ENCODE data around the gene MAST2. TPM values are rescaled to one million over a fixed set of nuclear protein-coding genes. Genes with fewer than 3 reads are reported as not detected.

MAST2 gene
- total RNA-seq, 1 experiment from 2014 or later, result 41.9 TPM

GRCh38 chr1:46070164-46070814, 266.9 kb downstream of the MAST2 start:
- POLR2A ChIA-PET, result no interaction called here
- TF ChIP-seq CEBPB (IDR thresholded peaks at IDR 0.05; ENCODE audit: low read depth) (no peak), CBX3 (IDR thresholded peaks at IDR 0.05; ENCODE audit: low read depth) (no peak), SRF (IDR thresholded peaks at IDR 0.05; ENCODE audit: low read depth) (no peak), CTCF (IDR thresholded peaks at IDR 0.05 in 2 of 3, conservative IDR thresholded peaks at IDR 0.05 in 1 of 3; ENCODE audit: borderline replicate concordance in 1 of 3, insufficient read depth in 1 of 3, low read depth in 2 of 3, low read length in 2 of 3) (no peak), POLR2AphosphoS5 (IDR thresholded peaks at IDR 0.05; ENCODE audit: low read depth, low read length) (no peak), ELF1 (IDR thresholded peaks at IDR 0.05; ENCODE audit: borderline replicate concordance, low read depth) (no peak), ATF3 (IDR thresholded peaks at IDR 0.05) (no peak), JUND (IDR thresholded peaks at IDR 0.05) (no peak), ZBTB33 (IDR thresholded peaks at IDR 0.05; ENCODE audit: extremely low read depth, insufficient replicate concordance, low read length) (no peak), ZNF274 (IDR thresholded peaks at IDR 0.05; ENCODE audit: low read depth, low read length) (no peak), EZH2 (IDR thresholded peaks at IDR 0.05) (no peak)

More at GRCh38 chr1:46070164-46070814, 266.9 kb downstream of the MAST2 start:
- H3K36me3 ChIP-seq (ENCODE audit: control insufficient read depth in 1 of 2, insufficient read depth in 2 of 2, low read length in 2 of 2), result no peaks in the 10 kb centered on the region
- H3K4me2 ChIP-seq (ENCODE audit: low read length), result no peak overlapping the region
- no TSS peak for BruUV-seq (replicated peaks)
- no peaks in the 10 kb centered on the region for H3K9me2 ChIP-seq (ENCODE audit: insufficient read depth)
- H4K20me1 ChIP-seq (ENCODE audit: insufficient read depth), result no peaks in the 10 kb centered on the region
- no peak overlapping the region for H3K4me3 ChIP-seq (replicated peaks in 1 of 2; ENCODE audit: low read depth in 1 of 2, low read length in 2 of 2)
- H3K27me3 ChIP-seq (ENCODE audit: insufficient read depth, low read length), result no peaks in the 10 kb centered on the region
- ChIA-PET RAD21 (ENCODE audit: low non-redundant PET in 1 of 2, low total read pairs in 2 of 2, uncharacterized antibody in 2 of 2, unreplicated experiment in 2 of 2) (no interaction called here), CTCF (no interaction called here)
- no peaks in the 10 kb centered on the region for H3K9me3 ChIP-seq (ENCODE audit: control insufficient read depth in 1 of 2, insufficient read depth in 1 of 2, low read depth in 1 of 2, low read length in 2 of 2)
- DNase-seq (ENCODE audit: low read depth, low spot score) (no peak), ATAC-seq (no peak)
- H2AFZ ChIP-seq (ENCODE audit: low read depth, low read length, poor library complexity, severe bottlenecking), result no peak overlapping the region
- no peak overlapping the region for H3K9ac ChIP-seq (ENCODE audit: low read length)
- peaks cover 0 to 4% of the 10 kb centered on the region in 2 experiments; a peak in 2 of 4 replicates for H3K4me1 ChIP-seq (ENCODE audit: control insufficient read depth in 1 of 2, insufficient read depth in 2 of 2, low read length in 2 of 2)
- intact Hi-C loops (cut with micrococcal nuclease), result no loop called here
- no peaks in the 10 kb centered on the region for H3K79me2 ChIP-seq (ENCODE audit: insufficient read depth, low read length)
- H3K27ac ChIP-seq (ENCODE audit: low read depth, low read length), result no peak overlapping the region
